Karpas-422 (cell line): Measurements from ENCODE around the gene KLF17. TPM values are rescaled to one million over a fixed set of nuclear protein-coding genes. Genes with fewer than 3 reads are reported as not detected.

ENCODE experiments used
- DNase-seq: peaks from one replicate; pipeline ENCODE4 v3.0.0-alpha.2; 2015
- H2AFZ ChIP-seq: fragments of 200-600 bp; sonication (generic); 2 replicates; pipeline ENCODE4 v1.6.1; 2014; ENCODE audit warnings: antibody characterized with exemption, low read length, mixed read lengths
- H3K27ac ChIP-seq: fragments of 200-600 bp; sonication (generic); 2 replicates; pipeline ENCODE4 v1.5.1; 2014; ENCODE audit warnings: mild to moderate bottlenecking, low read length, moderate library complexity
- H3K27me3 ChIP-seq: fragments of 200-600 bp; sonication (generic); 2 replicates; pipeline ENCODE4 v1.6.1; 2014; ENCODE audit warnings: low read length, mixed read lengths
- H3K36me3 ChIP-seq: fragments of 200-600 bp; sonication (generic); 2 replicates; pipeline ENCODE4 v1.6.1; 2014; ENCODE audit warnings: low read length, mixed read lengths; ENCODE audit not compliant: insufficient read depth
- H3K4me1 ChIP-seq: fragments of 200-600 bp; sonication (generic); 2 replicates; pipeline ENCODE4 v1.6.1; 2014; ENCODE audit warnings: mild to moderate bottlenecking, low read length, mixed read lengths
- H3K4me2 ChIP-seq: fragments of 200-600 bp; sonication (generic); 2 replicates; pipeline ENCODE4 v1.6.1; 2014; ENCODE audit warnings: low read length, low read depth, mild to moderate bottlenecking; ENCODE audit not compliant: poor library complexity, severe bottlenecking
- H3K4me3 ChIP-seq: fragments of 200-600 bp; sonication (generic); 2 replicates; pipeline ENCODE4 v1.5.1; 2014; ENCODE audit warnings: mild to moderate bottlenecking, antibody characterized with exemption, low read length, mixed read lengths
- H3K79me2 ChIP-seq: fragments of 200-600 bp; sonication (generic); 2 replicates; pipeline ENCODE4 v1.6.1; 2014; ENCODE audit warnings: mild to moderate bottlenecking, low read length, mixed read lengths
- H3K9ac ChIP-seq: fragments of 200-600 bp; sonication (generic); 2 replicates; pipeline ENCODE4 v1.6.0; 2014; ENCODE audit warnings: low read length
- H3K9me2 ChIP-seq: fragments of 200-600 bp; sonication (generic), shearing (Covaris generic); replicated peaks from 2 replicates; pipeline ENCODE4 v1.6.0; 2014; ENCODE audit warnings: mild to moderate bottlenecking, low read length, moderate library complexity; ENCODE audit not compliant: insufficient read depth
- H3K9me3 ChIP-seq: fragments of 300-700, 200-600 bp; sonication (generic); 2 replicates; pipeline ENCODE4 v1.6.1; 2014; ENCODE audit warnings: low read length, mixed read lengths
- H4K20me1 ChIP-seq: fragments of 200-600 bp; sonication (generic); 2 replicates; pipeline ENCODE4 v1.6.1; 2014; ENCODE audit warnings: mild to moderate bottlenecking, antibody characterized with exemption, low read length, low read depth; ENCODE audit not compliant: insufficient read depth
- total RNA-seq: library from RNA; depleted of rRNA; stranded (reverse); fragments of >200 nt; shearing (Covaris generic); gene quantifications from 2 replicates; pipeline ENCODE4 v1.2.3, GENCODE V29; 2014; ENCODE audit warnings: low replicate concordance

The KLF17 gene
- total RNA-seq, 1 experiment from 2014 or later: not detected

DNA sequence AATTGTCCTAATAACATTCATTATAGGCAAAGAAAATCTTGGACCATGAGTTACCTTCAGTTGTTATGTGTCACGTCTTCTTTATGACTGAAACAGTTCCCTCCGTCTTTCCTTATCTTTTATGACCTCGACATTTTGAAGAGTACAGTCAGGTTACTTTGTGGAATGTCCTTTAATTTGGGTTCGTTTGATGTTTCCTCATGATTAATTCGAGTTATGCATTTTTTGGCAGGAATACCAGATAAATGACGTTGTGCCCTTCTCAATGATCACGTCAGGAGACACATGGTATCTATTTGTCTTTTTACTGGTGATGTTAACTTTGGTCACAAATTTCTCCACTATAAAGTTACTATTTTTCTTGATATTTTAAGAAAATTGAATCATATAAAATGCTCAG is 17.3 kb upstream of the KLF17 start:
- Histone ChIP-seq H3K79me2 (no peaks in the 10 kb centered on the region), H3K27ac (no peak overlapping the region), H3K9ac (no peak overlapping the region), H3K4me3 (no peak overlapping the region), H3K27me3 (no peaks in the 10 kb centered on the region), H3K9me3 (no peaks in the 10 kb centered on the region), H3K36me3 (no peaks in the 10 kb centered on the region), H4K20me1 (no peaks in the 10 kb centered on the region), H3K4me1 (no peaks in the 10 kb centered on the region), H3K4me2 (no peak overlapping the region), H2AFZ (no peak overlapping the region), H3K9me2 (no peaks in the 10 kb centered on the region)
- DNase-seq: no peak

DNA sequence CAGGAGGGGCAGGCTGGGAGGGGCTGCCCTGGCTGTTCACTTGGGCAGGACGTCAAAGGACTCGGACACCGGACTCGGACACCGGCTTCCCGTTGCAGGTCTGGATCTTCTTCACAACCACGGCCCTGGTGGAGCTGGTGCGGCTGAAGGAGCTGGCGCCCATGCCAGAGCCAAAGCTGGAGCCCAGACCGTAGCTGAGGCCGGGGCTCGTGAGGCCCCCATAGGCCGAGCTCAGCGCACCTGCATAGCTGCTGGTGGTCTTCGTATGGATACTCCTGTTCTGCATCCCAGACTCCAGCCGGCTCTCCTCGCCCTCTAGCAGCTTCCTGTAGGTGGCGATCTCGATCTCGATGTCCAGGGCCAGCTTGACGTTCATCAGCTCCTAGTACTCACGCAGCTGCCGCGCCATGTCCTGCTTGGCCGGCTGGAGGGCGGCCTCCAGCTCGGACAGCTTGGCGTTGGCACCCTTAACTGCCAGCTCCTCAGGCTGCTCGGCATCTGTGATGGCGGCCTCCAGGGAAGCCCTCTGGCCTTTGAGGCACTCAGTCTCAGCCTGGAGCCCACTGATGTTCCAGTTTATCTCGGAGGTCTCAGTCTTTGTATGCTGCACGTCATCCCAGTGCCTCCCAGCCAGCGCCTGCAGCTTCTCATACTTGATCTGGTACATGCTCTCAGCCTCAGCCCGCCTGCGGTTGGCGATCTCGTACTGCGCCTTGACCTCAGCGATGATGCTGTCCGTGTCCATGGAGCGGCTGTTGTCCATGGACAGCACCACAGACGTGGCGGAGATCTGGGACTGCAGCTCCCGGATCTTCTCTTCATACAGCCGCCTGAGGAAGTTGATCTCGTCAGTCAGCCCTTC is 15.1 kb upstream of the KLF17 start:
- Histone ChIP-seq H3K36me3 (no peaks in the 10 kb centered on the region), H3K4me1 (no peaks in the 10 kb centered on the region), H3K79me2 (no peaks in the 10 kb centered on the region), H3K9me2 (no peaks in the 10 kb centered on the region), H4K20me1 (no peaks in the 10 kb centered on the region), H3K27ac (no peak overlapping the region), H3K9me3 (no peaks in the 10 kb centered on the region), H3K9ac (no peak overlapping the region), H2AFZ (no peak overlapping the region), H3K4me2 (no peak overlapping the region), H3K27me3 (no peaks in the 10 kb centered on the region), H3K4me3 (no peak overlapping the region)
- no peak for DNase-seq

DNA sequence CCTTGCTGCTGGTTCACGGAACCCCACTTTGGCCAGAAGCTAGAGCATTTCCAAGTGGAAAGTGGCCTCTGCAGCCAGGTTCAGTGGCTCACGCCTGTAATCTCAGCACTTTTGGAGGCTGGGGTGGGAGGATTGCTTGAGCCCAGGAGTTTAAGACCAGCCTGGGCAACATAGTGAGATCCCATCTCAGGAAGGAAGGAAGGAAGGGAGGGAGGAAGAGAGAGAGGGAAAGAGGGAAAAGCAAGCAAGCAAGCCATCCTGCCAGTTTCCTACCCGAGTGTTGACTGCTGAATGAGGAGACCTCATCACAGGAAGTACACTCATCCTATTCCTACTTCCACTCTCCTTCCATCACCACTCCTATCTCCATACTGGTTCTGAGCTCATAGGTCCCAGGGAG is 12.8 kb upstream of the KLF17 start:
- Histone ChIP-seq H4K20me1 (no peaks in the 10 kb centered on the region), H2AFZ (no peak overlapping the region), H3K9me2 (no peaks in the 10 kb centered on the region), H3K79me2 (no peaks in the 10 kb centered on the region), H3K4me1 (no peaks in the 10 kb centered on the region), H3K27me3 (no peaks in the 10 kb centered on the region), H3K36me3 (no peaks in the 10 kb centered on the region), H3K9me3 (no peaks in the 10 kb centered on the region), H3K27ac (no peak overlapping the region), H3K4me3 (no peak overlapping the region), H3K4me2 (no peak overlapping the region), H3K9ac (no peak overlapping the region)
- no peak for DNase-seq

DNA sequence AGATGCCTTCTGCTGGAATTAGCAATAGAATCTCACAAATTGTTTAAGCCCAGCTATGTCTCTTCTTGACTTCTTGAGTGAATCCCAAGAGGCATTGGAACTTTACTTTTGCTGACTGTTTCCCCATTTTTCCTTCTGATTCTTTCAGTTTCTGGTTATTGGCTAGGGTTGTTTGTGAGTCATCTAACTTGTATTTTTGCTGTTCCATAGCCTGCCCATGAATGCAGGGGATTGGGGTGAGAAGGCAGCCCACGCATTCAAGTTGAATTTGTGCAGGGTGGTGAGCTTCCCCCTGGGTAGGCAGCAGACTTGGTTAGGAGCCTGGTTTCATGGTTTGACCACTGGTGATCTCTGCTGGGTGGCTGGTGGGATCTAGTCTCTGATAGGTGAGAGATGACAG is 10.4 kb upstream of the KLF17 start:
- Histone ChIP-seq H3K36me3 (no peaks in the 10 kb centered on the region), H3K27me3 (no peaks in the 10 kb centered on the region)

DNA sequence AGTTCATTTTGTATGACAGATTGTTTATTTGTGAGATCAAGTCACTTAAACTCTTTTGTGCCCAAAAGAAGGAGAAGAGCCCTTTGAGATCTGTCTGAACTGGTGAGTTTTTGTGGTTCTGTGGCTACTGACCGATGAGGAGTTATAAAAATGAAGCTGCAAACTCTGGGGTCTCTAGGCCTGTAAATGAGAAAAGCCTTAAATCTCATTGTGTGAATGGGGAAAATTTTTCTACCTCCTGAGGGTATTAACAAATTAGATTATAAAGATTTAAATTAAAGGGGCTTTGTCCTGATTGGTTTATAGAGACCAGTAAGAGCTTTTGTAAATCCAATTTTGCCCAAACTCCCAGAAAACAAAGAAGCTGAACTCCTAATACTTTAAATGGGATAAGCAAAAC is 9.7 kb upstream of the KLF17 start:
- no peak overlapping the region for H2AFZ ChIP-seq
- no peak overlapping the region for H3K27ac ChIP-seq
- H3K4me2 ChIP-seq: no peak overlapping the region
- H3K4me1 ChIP-seq: no peaks in the 10 kb centered on the region
- no peak overlapping the region for H3K9ac ChIP-seq
- H3K36me3 ChIP-seq: no peaks in the 10 kb centered on the region
- H3K27me3 ChIP-seq: no peaks in the 10 kb centered on the region
- no peak overlapping the region for H3K4me3 ChIP-seq
- H3K9me2 ChIP-seq: no peaks in the 10 kb centered on the region
- no peaks in the 10 kb centered on the region for H3K79me2 ChIP-seq
- H4K20me1 ChIP-seq: no peaks in the 10 kb centered on the region
- DNase-seq: no peak
- H3K9me3 ChIP-seq: no peaks in the 10 kb centered on the region

More for the DNA sequence above, 10.4 kb upstream of the KLF17 start:
- no peaks in the 10 kb centered on the region for H3K9me2 ChIP-seq
- no peaks in the 10 kb centered on the region for H3K79me2 ChIP-seq
- no peaks in the 10 kb centered on the region for H3K4me1 ChIP-seq
- no peak overlapping the region for H3K4me2 ChIP-seq
- no peak overlapping the region for H3K27ac ChIP-seq
- H2AFZ ChIP-seq: no peak overlapping the region
- DNase-seq: no peak
- no peak overlapping the region for H3K4me3 ChIP-seq
- H4K20me1 ChIP-seq: no peaks in the 10 kb centered on the region
- H3K9me3 ChIP-seq: no peaks in the 10 kb centered on the region
- H3K9ac ChIP-seq: no peak overlapping the region

DNA sequence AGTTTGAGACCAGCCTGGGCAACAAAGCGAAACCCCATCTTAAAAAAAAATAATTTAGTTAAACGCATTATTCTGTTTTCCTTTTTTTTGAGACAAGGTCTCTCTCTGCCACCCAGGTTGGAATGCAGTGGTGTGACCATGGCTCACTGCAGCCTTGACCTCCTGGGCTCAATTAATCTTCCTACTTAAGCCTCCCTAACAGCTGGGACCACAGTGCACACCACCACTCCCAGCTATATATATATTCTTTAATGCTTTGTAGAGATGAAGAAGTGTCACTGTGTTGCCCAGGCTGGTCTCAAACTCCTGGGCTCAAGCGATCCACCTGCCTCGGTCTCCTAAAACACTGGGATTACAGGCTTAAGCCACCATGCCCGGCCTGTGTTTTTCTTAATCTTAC is 7.7 kb upstream of the KLF17 start:
- no peak overlapping the region for H2AFZ ChIP-seq
- H3K9ac ChIP-seq: no peak overlapping the region
- no peak overlapping the region for H3K27ac ChIP-seq
- no peaks in the 10 kb centered on the region for H3K4me1 ChIP-seq
- H4K20me1 ChIP-seq: no peaks in the 10 kb centered on the region
- H3K4me2 ChIP-seq: no peak overlapping the region
- no peak for DNase-seq
- no peak overlapping the region for H3K4me3 ChIP-seq
- H3K27me3 ChIP-seq: no peaks in the 10 kb centered on the region
- H3K36me3 ChIP-seq: no peaks in the 10 kb centered on the region
- no peaks in the 10 kb centered on the region for H3K79me2 ChIP-seq
- H3K9me2 ChIP-seq: no peaks in the 10 kb centered on the region
- H3K9me3 ChIP-seq: no peaks in the 10 kb centered on the region

DNA sequence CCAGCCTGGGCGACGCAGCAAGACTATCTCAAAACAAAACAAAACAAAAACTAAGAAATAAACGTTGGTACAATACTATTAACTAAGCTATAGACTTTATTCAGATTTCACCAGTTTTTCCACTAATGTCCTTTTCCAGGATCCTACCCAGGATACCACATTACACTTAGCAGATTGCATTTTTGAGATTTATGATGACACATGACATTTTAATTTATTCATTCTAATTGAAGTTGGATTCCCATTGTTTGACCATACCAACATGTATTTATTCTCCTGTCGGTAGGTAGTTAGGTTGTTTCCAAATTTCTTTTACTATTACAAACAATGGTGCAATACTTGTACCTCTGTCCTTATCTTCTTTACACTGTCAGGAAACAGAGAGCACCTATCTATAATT is 6.8 kb upstream of the KLF17 start:
- no peak overlapping the region for H3K9ac ChIP-seq
- H2AFZ ChIP-seq: no peak overlapping the region
- H3K4me3 ChIP-seq: no peak overlapping the region
- H3K27me3 ChIP-seq: no peaks in the 10 kb centered on the region
- H3K4me2 ChIP-seq: no peak overlapping the region
- H3K27ac ChIP-seq: no peak overlapping the region
- H4K20me1 ChIP-seq: no peaks in the 10 kb centered on the region
- H3K36me3 ChIP-seq: no peaks in the 10 kb centered on the region
- no peaks in the 10 kb centered on the region for H3K9me3 ChIP-seq
- no peak for DNase-seq
- H3K79me2 ChIP-seq: no peaks in the 10 kb centered on the region
- no peaks in the 10 kb centered on the region for H3K4me1 ChIP-seq
- no peaks in the 10 kb centered on the region for H3K9me2 ChIP-seq

DNA sequence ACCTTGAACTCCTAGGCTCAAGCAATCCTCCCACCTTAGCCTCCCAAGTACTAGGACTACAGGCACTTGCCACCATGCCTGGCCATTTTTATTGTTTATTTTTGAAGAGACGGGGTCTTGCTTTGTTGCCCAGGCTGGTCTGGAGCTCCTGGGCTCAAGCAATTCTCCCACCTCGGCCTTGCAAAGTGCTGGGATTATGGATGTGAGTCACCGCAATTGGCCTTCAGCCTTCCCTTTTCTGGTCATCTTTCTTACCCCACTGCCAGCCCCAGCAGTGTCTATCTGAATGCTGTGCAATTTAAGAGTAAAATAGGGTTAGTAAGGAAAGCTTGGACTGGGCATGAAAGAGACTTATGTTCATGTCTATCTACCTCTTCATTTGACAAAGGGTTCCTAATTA is 6.1 kb upstream of the KLF17 start:
- no peaks in the 10 kb centered on the region for H3K79me2 ChIP-seq

More for the DNA sequence above, 6.1 kb upstream of the KLF17 start:
- DNase-seq: no peak
- no peaks in the 10 kb centered on the region for H3K9me3 ChIP-seq
- no peak overlapping the region for H3K27ac ChIP-seq
- H3K9me2 ChIP-seq: no peaks in the 10 kb centered on the region
- H3K9ac ChIP-seq: no peak overlapping the region
- no peaks in the 10 kb centered on the region for H3K36me3 ChIP-seq
- no peaks in the 10 kb centered on the region for H3K27me3 ChIP-seq
- no peak overlapping the region for H3K4me3 ChIP-seq
- H2AFZ ChIP-seq: no peak overlapping the region
- no peaks in the 10 kb centered on the region for H3K4me1 ChIP-seq
- H3K4me2 ChIP-seq: no peak overlapping the region
- no peaks in the 10 kb centered on the region for H4K20me1 ChIP-seq
